ENCODE data around the gene NUMB.

NUMB gene

GRCh38 chr14:73234586-73235394 is 223.6 kb downstream of the NUMB start:
- in situ Hi-C loops (cut with MboI; ENCODE audit: low pct_unique_long_range_greater_than_20kb, low sequenced_read_pairs, unreplicated experiment), result no loop called here
- TF ChIP-seq CTCF (IDR thresholded peaks at IDR 0.05; ENCODE audit: extremely low read depth, insufficient read depth, missing control alignments), result no peak
- DNase-seq (ENCODE audit: low spot score), result no peak

GRCh38 chr14:73234029-73234428 is 224.3 kb downstream of the NUMB start:
- in situ Hi-C loops (cut with MboI; ENCODE audit: low pct_unique_long_range_greater_than_20kb, low sequenced_read_pairs, unreplicated experiment), result no loop called here
- DNase-seq (ENCODE audit: low spot score), result no peak
- no peak for TF ChIP-seq CTCF (IDR thresholded peaks at IDR 0.05; ENCODE audit: extremely low read depth, insufficient read depth, missing control alignments)

- no peak for DNase-seq (ENCODE audit: low spot score)
- TF ChIP-seq CTCF (IDR thresholded peaks at IDR 0.05; ENCODE audit: extremely low read depth, insufficient read depth, missing control alignments), result no peak
- in situ Hi-C loops (cut with MboI; ENCODE audit: low pct_unique_long_range_greater_than_20kb, low sequenced_read_pairs, unreplicated experiment), result no loop called here
These were observed 224.8 kb downstream of the NUMB start for GRCh38 chr14:73233564-73233963.

GRCh38 chr14:73232984-73233383 is 225.4 kb downstream of the NUMB start:
- DNase-seq (ENCODE audit: low spot score), result no peak
- in situ Hi-C loops (cut with MboI; ENCODE audit: low pct_unique_long_range_greater_than_20kb, low sequenced_read_pairs, unreplicated experiment), result no loop called here
- TF ChIP-seq CTCF (IDR thresholded peaks at IDR 0.05; ENCODE audit: extremely low read depth, insufficient read depth, missing control alignments), result no peak

- peak; percentile 59 for DNase-seq (ENCODE audit: low spot score)
- in situ Hi-C loops (cut with MboI; ENCODE audit: low pct_unique_long_range_greater_than_20kb, low sequenced_read_pairs, unreplicated experiment), result no loop called here
- peak; percentile 62 for TF ChIP-seq CTCF (IDR thresholded peaks at IDR 0.05; ENCODE audit: extremely low read depth, insufficient read depth, missing control alignments)
These were observed 226.1 kb downstream of the NUMB start for GRCh38 chr14:73231981-73232851.

GRCh38 chr14:73230051-73230450 is 228.3 kb downstream of the NUMB start:
- TF ChIP-seq CTCF (IDR thresholded peaks at IDR 0.05; ENCODE audit: extremely low read depth, insufficient read depth, missing control alignments), result no peak
- in situ Hi-C loops (cut with MboI; ENCODE audit: low pct_unique_long_range_greater_than_20kb, low sequenced_read_pairs, unreplicated experiment), result no loop called here

More at GRCh38 chr14:73230051-73230450, 228.3 kb downstream of the NUMB start:
- DNase-seq (ENCODE audit: low spot score), result no peak

All from GM13977 (cell line).